Loucy (cell line): ENCODE measurements around the gene GAS2L2.

Experiments used
- EZH2phosphoT487 ChIP-seq: fragments of 200-600 bp; IDR thresholded peaks from 2 replicates; pipeline ENCODE4 v1.6.1; 2018; ENCODE audit warnings: antibody characterized with exemption, mild to moderate bottlenecking, moderate library complexity, borderline replicate concordance
- TF ChIP-seq, protein P1 (sequence below): fragments of 200-600 bp; sonication (generic); conservative IDR thresholded peaks from 2 replicates; pipeline ENCODE4 v1.5.1; 2014; ENCODE audit warnings: mild to moderate bottlenecking, antibody characterized with exemption, low read length

DNA sequence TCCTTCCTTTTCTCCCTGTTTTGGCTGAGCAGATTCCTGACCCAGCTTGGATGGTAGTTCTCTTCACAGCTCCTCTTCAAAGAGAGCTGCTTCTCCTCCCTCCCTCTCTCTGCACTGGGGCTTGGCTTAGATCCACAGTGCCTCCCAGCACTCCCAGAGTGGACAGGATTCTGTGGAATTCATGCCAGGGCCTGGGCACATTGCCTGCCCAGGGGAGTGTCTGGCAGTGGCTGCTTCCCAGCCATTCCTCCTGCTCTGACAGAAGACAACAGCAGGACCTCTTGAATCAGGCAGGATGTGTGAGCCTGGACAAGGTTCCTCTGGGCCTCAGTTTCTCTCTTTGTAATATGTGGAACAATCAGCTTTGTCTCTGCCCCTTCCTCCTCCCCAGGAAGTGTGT lies 46.9 kb upstream of the GAS2L2 start:
- TF ChIP-seq, protein P1, sequence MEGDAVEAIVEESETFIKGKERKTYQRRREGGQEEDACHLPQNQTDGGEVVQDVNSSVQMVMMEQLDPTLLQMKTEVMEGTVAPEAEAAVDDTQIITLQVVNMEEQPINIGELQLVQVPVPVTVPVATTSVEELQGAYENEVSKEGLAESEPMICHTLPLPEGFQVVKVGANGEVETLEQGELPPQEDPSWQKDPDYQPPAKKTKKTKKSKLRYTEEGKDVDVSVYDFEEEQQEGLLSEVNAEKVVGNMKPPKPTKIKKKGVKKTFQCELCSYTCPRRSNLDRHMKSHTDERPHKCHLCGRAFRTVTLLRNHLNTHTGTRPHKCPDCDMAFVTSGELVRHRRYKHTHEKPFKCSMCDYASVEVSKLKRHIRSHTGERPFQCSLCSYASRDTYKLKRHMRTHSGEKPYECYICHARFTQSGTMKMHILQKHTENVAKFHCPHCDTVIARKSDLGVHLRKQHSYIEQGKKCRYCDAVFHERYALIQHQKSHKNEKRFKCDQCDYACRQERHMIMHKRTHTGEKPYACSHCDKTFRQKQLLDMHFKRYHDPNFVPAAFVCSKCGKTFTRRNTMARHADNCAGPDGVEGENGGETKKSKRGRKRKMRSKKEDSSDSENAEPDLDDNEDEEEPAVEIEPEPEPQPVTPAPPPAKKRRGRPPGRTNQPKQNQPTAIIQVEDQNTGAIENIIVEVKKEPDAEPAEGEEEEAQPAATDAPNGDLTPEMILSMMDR, result no peak
- TF ChIP-seq EZH2phosphoT487, result no peak
